Measurements from ENCODE around the gene CD34.

The CD34 gene

DNA sequence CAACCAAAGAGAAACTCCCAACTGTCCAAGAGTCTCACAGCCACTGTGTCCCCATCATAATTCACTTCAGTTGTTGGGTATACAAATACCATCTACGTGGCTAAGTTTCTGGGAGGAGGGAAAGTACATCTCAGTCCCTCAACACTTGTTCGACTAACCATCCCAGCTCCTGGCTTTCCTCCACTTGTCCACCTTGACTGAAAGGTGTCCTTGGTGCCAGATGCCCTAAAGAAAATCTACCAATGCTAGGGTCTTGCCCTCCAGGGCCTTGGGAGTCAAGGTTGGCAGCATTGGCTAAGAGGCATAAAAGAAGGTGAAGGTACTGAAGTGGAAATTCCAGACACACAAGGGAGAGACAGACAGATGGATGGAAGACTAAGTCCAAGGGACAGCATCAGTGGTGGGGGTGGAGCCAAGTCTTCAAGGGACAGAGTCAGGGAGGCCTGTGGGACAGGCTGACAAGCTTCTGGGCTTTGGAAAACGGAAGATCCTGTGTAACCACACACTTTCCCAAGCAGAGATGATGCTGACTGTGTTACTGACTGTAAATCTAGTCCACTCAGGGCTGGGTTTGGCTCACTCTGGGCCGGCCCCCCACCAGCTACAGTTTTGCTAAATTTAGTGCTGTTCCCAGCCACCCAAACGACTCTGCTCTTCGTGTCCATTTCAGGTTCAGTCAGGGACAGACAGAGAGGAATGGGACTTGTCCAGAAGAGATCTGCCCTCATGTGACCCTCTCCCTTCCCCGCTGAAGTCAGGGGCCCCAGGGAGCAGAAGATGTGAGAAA lies 60.1 kb downstream of the CD34 start:
- no peak for DNase-seq

DNA sequence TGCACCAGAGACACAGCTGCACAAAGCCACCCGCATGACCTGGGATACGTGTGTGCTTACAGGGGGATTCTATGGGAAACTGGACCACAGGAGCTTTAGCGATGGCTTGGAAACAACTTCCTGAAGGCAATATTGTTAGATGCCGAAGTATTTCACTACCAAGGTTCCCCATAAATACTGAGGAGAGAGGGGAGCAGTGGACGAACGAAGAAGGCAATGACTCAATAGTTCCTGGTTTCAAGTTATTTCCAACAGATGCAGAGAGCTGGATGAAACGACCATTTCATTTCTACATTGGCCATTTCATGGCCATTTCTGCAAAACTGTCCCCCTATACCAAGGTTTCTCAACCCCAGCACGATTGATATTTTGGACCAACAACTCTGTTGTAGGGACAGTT lies 61.3 kb downstream of the CD34 start:
- no peak for DNase-seq

DNA sequence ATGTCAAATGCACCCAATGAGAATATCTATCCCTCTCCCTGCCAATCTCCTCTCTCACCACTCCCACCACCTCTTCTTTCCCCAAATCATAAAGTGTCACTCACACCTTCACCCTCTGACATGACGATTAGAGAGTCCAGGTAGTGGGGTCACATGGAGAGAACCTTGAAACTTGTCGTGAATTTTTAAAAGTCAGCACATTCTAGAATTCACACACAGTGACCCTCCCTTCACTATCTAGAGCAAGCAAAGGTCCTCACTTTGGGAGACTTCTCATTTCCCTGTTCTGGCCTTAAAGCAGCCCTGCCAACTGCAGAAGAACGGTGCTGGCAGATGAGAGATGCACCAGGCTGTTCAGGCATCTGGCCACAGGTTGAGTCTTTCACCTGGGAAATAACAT lies 61.9 kb downstream of the CD34 start:
- no peak for DNase-seq

DNA sequence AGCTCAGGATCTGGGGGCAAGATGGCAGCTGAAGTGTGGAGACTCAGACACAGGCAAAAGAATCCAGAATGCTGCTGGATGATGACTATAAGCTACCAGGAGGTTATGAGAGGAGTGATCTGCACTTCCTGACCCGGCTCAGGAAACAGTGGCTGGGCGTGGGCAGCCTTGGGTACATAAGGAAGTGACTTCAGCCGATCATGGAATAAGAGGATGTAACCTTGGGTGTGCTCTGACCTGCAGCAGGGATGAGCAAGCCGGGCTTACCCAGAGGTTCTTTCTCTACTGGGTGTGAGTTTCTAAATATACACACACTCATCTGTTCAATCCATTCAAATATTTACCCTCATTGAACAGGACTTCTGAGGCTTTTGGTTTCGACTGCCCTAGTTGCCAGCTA lies 62.7 kb downstream of the CD34 start:
- no peak for DNase-seq

DNA sequence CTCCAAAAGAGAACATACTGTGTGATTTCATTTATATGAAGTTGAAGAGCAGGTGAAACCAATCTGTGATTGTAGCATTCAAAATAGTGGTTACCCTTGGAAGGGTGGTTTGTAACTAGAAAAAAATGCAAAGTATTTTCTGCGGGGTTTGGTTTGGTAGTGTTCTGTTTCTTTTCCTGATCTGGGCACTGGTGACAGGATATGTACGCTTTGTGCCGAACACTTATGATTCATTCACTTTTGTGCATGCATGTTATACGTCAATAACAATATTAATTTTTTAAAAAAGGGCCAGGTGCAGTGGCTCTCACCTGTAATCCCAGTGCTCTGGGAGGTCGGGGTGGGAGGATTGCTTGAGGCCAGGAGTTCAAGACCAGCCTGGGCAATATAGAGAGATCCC lies 63.8 kb downstream of the CD34 start:
- no peak for DNase-seq

DNA sequence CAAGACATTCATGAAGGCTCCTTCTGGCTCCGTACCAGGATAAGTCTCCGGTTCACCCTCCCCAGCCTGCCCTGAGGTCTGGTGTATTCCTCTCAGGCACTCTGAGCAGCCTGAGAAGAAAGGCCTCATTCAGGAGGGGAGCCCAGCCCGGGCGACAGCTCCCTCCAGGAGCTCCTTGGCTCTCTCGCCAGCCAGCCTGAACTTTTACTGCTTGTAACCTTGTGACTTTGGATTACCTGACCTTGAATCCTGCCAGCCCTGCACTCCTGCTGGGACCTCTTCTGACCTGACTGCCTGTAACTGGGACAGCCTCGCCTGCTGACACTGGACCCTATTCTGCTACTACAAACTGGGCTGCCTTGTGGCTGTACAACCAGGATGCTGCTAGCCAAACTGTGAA lies 65.8 kb downstream of the CD34 start:
- no peak for DNase-seq

DNA sequence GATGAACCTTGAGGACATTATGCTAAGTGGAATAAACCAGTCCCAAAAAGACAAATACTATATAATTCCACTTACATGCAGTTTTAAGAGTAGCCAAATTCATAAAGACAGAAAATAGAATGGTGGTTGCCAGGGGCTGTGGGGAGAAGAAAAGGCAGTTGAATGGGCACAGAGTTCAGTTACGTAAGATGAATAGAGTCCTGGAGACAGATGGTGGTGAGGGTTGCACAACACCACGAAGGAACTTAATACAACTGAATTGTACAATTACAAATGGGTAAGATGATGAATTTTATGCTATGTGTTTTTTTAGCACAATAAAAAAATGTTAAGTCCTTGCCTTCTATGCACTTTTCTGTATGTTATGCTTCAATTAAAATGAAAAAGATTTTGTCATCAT lies 66.6 kb downstream of the CD34 start:
- no peak for DNase-seq

DNA sequence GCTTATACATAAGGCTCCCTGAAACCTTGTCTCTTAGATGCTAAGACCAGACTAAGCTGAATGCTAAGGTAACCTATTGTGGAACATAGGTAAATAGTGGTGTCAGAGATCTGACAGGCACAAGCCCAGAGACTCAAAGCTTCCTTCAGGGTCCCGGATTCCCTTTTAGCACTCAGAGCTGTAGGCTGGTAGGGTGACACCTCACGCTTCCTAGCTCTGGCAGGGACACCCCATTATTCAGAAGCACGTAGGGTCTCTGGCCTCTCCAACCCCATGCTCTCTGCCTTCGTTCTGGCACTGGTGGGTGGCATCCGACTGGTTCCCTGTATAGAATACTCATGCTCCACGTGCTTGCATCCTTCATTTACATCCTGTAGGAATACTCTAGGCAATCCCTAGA lies 68.4 kb downstream of the CD34 start:
- no peak for DNase-seq

DNA sequence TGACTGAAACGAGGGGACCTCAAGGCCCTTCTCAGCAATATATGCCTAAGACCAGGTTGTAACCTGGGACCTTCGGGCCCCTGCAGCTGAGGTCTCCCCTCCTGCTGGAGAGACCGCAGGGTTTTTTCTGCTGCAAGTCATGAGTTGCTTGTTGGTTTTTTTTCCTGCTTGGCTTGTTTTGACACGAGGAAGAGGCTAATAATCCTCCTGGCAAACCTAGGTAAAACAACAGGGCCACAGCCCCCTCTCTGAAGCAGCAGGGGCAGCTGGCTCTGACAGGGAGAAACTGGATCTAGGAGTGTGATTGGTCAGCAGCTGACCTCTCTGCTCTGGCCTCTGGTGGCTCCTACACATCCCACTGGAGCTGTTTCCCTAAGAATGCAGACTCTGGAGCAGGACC lies 69.0 kb downstream of the CD34 start:
- DNase-seq = no peak

DNA sequence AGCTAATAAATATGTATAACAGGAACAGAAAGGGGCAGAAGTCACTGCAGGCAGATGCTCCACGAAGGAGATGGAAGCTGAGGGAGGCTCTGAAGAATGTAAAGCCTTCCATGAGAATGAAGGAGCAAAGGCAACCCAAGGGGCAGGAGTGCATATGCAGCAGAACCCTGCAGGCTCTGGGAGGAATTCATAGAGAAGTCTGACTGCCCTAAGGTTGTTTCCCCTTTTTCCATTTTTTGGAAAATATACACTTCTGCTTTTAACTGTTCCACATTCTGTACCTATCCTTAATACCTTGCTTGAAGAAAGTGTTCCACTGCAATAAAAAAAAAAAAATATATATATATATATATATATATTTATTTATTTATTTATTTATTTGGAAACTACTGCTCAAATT lies 69.6 kb downstream of the CD34 start:
- DNase-seq = no peak

DNA sequence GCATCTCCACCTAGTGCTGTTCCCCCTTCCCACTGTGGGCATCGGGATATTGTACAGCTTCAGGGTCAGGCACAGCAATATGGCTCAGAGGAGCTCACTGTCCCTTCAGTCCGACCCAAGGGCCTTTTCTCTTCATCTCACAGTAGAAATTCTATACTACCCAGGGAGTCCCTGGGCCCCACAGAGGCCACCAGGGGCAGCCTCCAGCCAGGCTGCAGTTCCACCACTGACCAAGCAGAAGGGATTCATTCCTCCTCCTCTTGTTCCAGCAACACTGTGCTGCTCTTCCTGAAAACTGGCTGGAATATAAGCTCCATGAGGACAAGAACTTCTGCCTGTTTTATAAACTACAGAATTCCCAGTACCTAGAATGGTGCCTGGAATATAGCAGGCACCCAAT lies 70.5 kb downstream of the CD34 start:
- DNase-seq = no peak

DNA sequence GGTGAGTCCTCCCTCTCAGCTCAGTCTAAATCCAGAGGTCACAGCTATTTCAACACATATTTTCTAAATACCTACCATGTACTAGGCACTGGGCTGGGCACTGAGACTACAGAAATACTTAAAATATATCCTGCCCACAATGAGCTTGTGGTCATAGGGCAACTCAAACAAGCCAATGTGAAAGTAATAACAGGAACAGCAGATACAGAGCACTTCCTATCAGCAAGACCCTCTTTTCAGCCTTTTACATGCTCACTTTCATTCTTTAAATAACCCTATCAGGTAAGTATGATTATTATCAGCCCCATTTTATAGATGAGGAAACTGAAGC lies 71.9 kb downstream of the CD34 start:
- no peak for DNase-seq

DNA sequence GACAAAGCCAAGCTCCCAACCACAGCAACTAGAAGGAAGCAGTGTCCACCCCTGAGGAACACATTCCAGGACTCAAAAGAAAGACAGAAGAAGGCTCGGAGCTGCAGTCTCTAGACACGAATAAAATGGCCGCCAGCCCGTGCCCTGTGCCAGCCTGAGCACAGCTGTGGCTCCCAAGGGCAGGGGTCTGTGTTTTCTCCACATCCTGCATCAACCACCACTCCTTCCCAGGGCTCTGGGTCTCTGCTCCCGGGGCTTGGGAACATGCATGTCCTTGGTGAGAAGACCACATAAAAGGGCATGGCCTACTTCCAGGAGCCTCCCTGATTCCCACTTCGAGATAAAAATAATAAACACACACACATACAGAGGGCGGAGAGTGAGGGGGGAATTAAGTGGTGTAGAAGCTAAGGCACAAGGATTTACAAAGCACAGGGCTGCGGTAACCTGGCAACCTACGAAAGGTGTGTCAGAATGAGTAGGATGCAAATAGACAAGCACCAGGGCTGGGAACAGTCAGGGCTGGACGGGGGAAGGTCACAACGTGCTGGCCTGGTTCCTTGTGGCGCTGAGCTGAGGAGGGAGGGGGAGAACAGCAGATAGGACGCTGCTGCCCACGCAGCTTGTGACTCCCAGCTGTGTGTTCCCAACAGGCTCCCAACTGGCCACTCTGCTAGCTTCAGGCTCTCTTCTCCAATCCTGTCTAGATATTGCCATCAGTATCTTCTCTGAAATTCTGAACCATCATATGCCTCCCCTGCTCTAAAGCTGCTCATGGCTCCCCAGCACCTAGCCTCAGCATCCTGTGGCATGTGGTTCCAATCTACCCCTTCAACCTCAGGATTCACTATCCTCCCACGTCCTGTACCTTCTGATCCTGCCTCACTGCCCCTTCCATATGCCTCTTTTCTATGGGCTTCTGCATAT lies 72.5 kb downstream of the CD34 start:
- DNase-seq = no peak

DNA sequence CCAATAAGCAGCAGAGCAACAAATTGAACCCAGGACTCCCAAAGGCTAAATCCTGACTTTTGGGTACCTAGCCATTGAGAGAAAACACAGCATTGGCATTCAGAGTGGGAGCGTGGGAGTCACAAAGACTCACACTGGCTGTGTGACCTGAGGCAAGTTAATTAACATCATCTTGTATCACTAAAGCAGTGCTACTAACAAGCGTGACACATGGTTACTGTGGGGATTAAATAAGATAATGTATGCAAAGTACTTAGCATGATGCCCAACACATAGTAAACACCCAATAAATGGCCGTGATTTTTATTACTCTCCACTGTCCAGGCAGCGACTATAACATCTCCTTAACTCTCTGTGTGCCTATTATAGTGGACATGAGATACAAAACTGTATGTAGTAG lies 73.3 kb downstream of the CD34 start:
- DNase-seq = no peak

DNA sequence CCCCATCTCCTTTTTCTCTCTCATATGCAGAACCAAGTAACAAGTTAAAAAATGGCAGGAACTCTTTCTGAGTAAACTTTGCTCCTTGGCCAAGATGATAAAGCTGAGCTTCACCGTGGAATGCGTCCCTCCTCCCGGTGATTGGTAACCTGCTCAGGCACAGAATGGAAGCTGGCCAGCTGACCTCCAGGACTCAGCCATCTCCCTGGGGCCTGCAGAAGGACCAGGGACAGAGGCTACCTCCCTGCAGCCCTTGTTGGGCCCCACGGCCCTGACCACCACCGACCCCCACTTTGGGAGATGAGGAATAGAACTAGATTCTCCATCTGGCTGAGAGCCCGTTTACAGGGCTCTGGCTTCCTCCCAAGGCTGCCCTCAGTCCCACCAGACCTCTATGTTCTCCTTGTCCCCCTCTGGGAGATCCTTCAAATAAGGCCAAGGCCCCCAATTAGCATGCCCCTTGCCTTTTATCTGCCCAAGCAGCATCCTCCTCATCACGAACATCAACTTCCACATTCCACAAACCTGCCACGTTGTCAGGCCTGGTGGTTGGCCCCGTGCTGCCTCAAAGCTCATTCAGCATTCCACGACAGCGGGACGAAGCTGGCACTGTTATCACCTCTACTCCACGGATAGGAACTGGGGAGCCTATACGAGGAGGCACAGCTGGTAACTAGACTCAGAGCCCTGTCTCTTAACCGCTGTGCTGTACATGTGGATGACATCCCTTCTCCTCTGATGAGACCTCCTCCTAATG lies 74.2 kb downstream of the CD34 start:
- DNase-seq = no peak

DNA sequence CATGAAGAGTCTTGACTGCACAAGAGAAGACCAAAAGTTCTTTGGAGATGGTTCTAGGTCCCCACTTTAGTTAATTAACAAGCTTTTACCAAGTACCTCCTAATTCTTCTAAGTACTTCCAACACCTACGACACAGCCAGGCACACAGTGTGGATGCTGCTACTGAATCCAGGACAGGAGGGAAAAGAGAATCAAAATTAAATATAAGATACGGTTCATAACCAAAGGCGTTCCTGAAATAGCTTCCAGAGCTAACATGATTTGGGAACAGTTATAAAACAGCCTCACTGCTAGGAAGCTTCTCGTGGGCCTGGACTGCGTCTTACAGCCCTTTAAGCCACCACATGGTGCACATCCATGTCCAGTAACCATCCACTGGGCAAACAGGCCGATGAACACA lies 75.0 kb downstream of the CD34 start:
- no peak for DNase-seq

DNA sequence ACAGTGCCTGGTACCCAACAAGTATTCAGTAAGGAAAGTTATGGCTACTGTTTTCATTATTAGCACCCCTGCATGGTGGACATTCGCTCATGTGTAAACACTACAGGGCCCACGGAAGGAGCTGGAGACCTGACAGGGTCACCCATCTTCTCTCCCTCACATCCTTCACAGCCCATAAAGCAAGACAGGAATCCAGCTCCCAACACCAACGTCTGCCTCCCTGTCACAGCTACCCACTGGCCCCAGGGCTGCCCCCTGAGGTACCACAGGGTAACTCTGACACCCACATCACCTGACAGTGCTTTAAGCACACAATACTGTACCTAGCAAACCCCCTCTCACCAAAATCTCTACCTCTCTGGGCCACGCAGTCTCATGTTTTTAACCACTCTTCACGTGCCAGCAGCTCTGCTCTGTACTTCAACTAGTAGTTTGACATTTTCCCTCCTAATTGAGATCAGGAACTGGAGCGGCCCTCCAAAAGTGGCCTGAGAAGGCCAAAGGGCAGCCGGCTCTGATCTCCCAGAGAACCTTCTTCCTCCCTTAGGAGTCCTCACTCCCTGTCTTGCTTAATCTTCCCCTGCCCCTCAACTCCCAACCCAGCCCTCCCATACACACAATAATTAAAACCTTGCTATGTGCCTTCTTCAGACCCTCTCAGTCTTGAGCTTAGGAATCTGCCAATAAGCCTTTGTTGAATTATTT lies 76.8 kb downstream of the CD34 start:
- DNase-seq = no peak

DNA sequence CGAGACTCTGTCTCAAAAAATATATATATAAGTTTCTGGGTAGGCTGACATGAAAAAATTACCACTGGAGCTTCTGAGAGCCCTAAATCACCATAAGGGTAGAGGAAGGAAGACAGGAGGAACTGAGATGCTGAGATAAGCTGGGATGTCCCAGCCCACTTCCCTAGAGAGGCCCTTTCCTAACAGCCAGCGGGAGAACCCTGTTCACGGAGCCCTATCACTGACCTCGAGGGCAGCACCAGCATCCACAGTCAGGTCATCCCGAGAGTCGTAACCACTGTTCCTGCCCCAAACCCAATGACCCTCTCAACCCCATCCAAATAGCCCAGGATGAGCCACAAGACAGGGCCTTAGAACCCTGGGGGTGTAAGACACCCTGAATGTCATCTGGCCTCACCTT lies 77.5 kb downstream of the CD34 start:
- DNase-seq = no peak

DNA sequence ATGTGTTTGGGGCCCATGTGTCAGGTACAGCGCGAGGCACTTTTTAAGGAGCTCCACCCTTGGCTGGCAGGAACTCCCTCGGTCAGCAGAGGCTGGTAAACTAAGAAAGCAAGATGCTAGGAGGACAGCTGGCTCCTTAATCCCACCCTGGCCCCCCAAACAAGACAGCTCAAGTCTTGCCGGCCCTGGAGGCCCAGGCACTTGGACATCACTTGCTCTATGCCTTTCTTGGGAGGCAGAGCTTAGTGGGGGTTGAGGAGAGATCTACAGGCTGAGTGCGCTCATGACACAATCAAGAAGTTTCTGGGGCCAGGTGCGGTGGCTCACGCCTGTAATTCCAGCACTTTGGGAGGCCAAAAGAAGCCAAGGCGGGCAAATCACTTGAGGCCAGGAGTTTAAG lies 78.1 kb downstream of the CD34 start:
- no peak for DNase-seq

DNA sequence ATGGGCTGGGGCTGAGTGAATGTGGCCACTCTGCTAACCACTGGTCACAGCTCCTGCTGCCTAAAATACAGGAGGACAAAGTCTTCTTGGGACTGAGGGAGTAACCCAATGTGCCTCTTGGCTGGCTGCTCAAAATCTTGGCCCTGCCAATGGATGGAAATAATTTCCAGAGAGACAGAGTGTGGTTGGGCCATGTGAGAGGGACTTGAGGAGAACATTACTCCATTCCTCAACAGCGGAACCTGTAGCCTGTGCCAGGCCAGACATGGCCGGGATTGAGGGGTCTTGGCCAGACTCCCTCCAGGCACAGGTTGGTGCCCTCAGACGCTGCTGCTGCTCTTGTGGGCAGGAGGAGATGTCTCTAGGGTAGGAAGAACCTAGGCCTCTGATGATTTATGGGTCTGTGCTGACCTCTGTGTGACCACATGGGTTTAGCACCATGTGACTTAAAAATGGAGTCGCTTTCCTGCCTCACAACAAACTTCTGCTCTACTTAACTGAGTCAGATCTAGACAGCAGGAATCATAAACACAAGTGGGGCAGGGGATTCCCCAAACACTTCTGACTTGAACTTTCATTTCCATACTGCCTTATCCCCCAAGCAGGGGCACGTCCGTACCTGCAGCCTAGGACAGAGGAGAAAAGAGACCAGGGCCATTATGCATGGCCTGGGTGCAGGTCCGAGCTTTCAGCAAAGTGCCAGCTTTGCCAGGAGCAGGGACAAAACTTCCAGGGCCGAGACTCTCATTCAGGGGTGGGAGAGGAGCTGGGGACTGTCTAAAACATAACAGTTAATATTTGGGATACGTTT lies 79.2 kb downstream of the CD34 start:
- DNase-seq = no peak

Measured in left hindlimb (tissue), 1 donor.